Sigmoid colon (tissue), 4 donors: ENCODE data around the gene TMTC2.

ENCODE experiments used
- CTCF ChIP-seq, 4 experiments: fragments of 450-650 bp in 3 of 4; fragments of 200-600 bp in 1 of 4; IDR thresholded peaks; one replicate each; pipeline ENCODE4 v1.5.1; 2016 to 2019; ENCODE audit warnings: antibody characterized with exemption in 4 of 4, mild to moderate bottlenecking in 3 of 4, moderate library complexity in 2 of 4
- EP300 ChIP-seq, 4 donors: sonication (generic); formaldehyde crosslinking; IDR thresholded peaks; one replicate each; pipeline ENCODE4 v1.6.1; 2017; ENCODE audit warnings: antibody characterized with exemption in 4 of 4
- POLR2A ChIP-seq, 2 donors: fragments of 450-650 bp; IDR thresholded peaks; one replicate each; pipeline ENCODE4 v1.6.1; 2016; ENCODE audit warnings: antibody characterized with exemption in 2 of 2, mild to moderate bottlenecking in 2 of 2, moderate library complexity in 2 of 2
- POLR2AphosphoS5 ChIP-seq, 4 donors: sonication (generic); formaldehyde crosslinking; IDR thresholded peaks; one replicate each; pipeline ENCODE4 v1.6.1; 2017; ENCODE audit warnings: antibody characterized with exemption in 4 of 4

GRCh38 chr12:83149987-83150386 lies 463.3 kb downstream of the TMTC2 start:
- TF ChIP-seq CTCF (IDR thresholded peaks at IDR 0.05) (no peak), POLR2A (IDR thresholded peaks at IDR 0.05) (no peak), POLR2AphosphoS5 (IDR thresholded peaks at IDR 0.05) (no peak), EP300 (IDR thresholded peaks at IDR 0.05) (no peak)
